Motor neuron (in vitro differentiated cells): ENCODE data around the gene CLSTN2. TPM values are rescaled to one million over a fixed set of nuclear protein-coding genes. Genes with fewer than 3 reads are reported as not detected.

Experiments used
- ATAC-seq, 8 experiments: fragments of 200-7000 bp; cut with Tn5 transposase; replicated peaks in 6 of 8; 2 replicates each; pipeline ENCODE4 v1.8.0; 2021; ENCODE audit warnings: mild to moderate bottlenecking in 8 of 8, moderate library complexity in 8 of 8
- H3K27ac ChIP-seq, 2 donors: fragments of 250-450 bp; sonication (Bioruptor Pico); 2 replicates each; pipeline ENCODE4 v1.9.0; 2021; ENCODE audit warnings: antibody characterized with exemption in 2 of 2, mild to moderate bottlenecking in 2 of 2, moderate library complexity in 1 of 2
- H3K4me1 ChIP-seq, 2 donors: fragments of 250-450 bp; sonication (Bioruptor Pico); replicated peaks in 1 of 2; 2 replicates each; pipeline ENCODE4 v1.6.1; 2021; ENCODE audit warnings: antibody characterized with exemption in 2 of 2, mild to moderate bottlenecking in 2 of 2, moderate library complexity in 1 of 2
- H3K4me3 ChIP-seq, 5 donors: fragments of 250-450 bp; sonication (Bioruptor Pico); 2 replicates each; pipeline ENCODE4 v1.9.0; 2021; ENCODE audit warnings: antibody characterized with exemption in 5 of 5, mild to moderate bottlenecking in 5 of 5, moderate library complexity in 4 of 5
- WGBS, 10 experiments: fragments of 450-650 bp; shearing (Covaris generic); methylation state at CpG; one replicate each; pipeline ENCODE4 v1.0.0; 2022; 5-methylcytosine and 5-hydroxymethylcytosine counted together
- in situ Hi-C, 9 experiments: fragments of 400-800 bp; cut with MboI; loops; one replicate each; pipeline ENCODE4 v1.15.0; 2021; ENCODE audit warnings: low sequenced_read_pairs in 9 of 9, low pct_unique_long_range_greater_than_20kb in 2 of 9; ENCODE audit not compliant: unreplicated experiment in 9 of 9
- total RNA-seq, 8 experiments: library from RNA; unstranded; fragments of 300-600 nt; gene quantifications; 2 replicates each; pipeline versions ENCODE4 v1.2.3 to v1.2.4, GENCODE V29; 2022

Gene CLSTN2
- total RNA-seq, 8 experiments from 2014 or later, result 1.2 to 125 (median 27.9) TPM

GRCh38 chr3:140599496-140599895, 664.5 kb downstream of the CLSTN2 start:
- Histone ChIP-seq H3K4me3 (no peak overlapping the region), H3K27ac (no peak overlapping the region), H3K4me1 (no peaks in the 10 kb centered on the region)
- in situ Hi-C loops, result no loop called here
- ATAC-seq, result peak in 1 of 8 experiments; percentile 47
- 33 to 93% (median 91%) methylated on average over 1 of the region's 1 CpG; no CpG with 5 or more reads in 5 of the 10 experiments for WGBS, 10 experiments

GRCh38 chr3:140601881-140602280, 666.9 kb downstream of the CLSTN2 start:
- H3K4me3 ChIP-seq, result no peak overlapping the region
- in situ Hi-C loops, result no loop called here
- no peak for ATAC-seq
- no peak overlapping the region for H3K27ac ChIP-seq
- 0 to 100% (median 64%) methylated on average over 1 to 3 of the region's 3 CpGs; no CpG with 5 or more reads in 2 of the 10 experiments for WGBS, 10 experiments
- no peaks in the 10 kb centered on the region for H3K4me1 ChIP-seq

- no peak for ATAC-seq
- Histone ChIP-seq H3K4me3 (no peak overlapping the region), H3K27ac (no peak overlapping the region), H3K4me1 (no peaks in the 10 kb centered on the region)
- in situ Hi-C loops, result no loop called here
- 10 to 100% (median 93%) methylated on average over 1 to 2 of the region's 2 CpGs; no CpG with 5 or more reads in 7 of the 10 experiments for WGBS, 10 experiments
These were observed 667.8 kb downstream of the CLSTN2 start for GRCh38 chr3:140602781-140603180.

- Histone ChIP-seq H3K27ac (no peak overlapping the region), H3K4me3 (no peak overlapping the region), H3K4me1 (no peaks in the 10 kb centered on the region)
- ATAC-seq, result no peak
- WGBS, 10 experiments, result 29 to 94% (median 78%) methylated on average over 1 to 3 of the region's 3 CpGs
- in situ Hi-C loops, result no loop called here
These were observed 668.8 kb downstream of the CLSTN2 start for GRCh38 chr3:140603766-140604165.

- H3K4me3 ChIP-seq, result no peak overlapping the region
- H3K27ac ChIP-seq, result no peak overlapping the region
- H3K4me1 ChIP-seq, result no peaks in the 10 kb centered on the region
- no peak for ATAC-seq
- in situ Hi-C loops, result no loop called here
- WGBS, 10 experiments, result 0 to 86% (median 52%) methylated on average over 1 to 3 of the region's 3 CpGs; no CpG with 5 or more reads in 2 of the 10 experiments
These were observed 675.6 kb downstream of the CLSTN2 start for GRCh38 chr3:140610544-140610943.

GRCh38 chr3:140614001-140614400, 679.0 kb downstream of the CLSTN2 start:
- Histone ChIP-seq H3K4me3 (no peak overlapping the region), H3K27ac (no peak overlapping the region), H3K4me1 (no peaks in the 10 kb centered on the region)
- no peak for ATAC-seq
- in situ Hi-C loops, result no loop called here
- 43 to 100% (median 91%) methylated on average over 1 of the region's 1 CpG; no CpG with 5 or more reads in 1 of the 10 experiments for WGBS, 10 experiments

- in situ Hi-C loops, result no loop called here
- no peak overlapping the region for H3K27ac ChIP-seq
- no peak overlapping the region for H3K4me3 ChIP-seq
- no peaks in the 10 kb centered on the region for H3K4me1 ChIP-seq
- no peak for ATAC-seq
- WGBS, 10 experiments, result 0 to 100% (median 75%) methylated on average over 1 to 2 of the region's 2 CpGs; no CpG with 5 or more reads in 3 of the 10 experiments
These were observed 682.1 kb downstream of the CLSTN2 start for GRCh38 chr3:140617135-140617534.

- no peak overlapping the region for H3K27ac ChIP-seq
- no peak for ATAC-seq
- in situ Hi-C loops, result no loop called here
- H3K4me1 ChIP-seq, result no peaks in the 10 kb centered on the region
- H3K4me3 ChIP-seq, result no peak overlapping the region
- 17 to 100% (median 84%) methylated on average over 1 to 6 of the region's 7 CpGs; no CpG with 5 or more reads in 1 of the 10 experiments for whole genome bisulfite sequencing, 10 experiments
These were observed 691.9 kb downstream of the CLSTN2 start for GRCh38 chr3:140626856-140627255.
